Neural progenitor cell (in vitro differentiated cells): Measurements from ENCODE around the gene VRK2.

Source experiments
- EZH2 ChIP-seq: fragments of 200-600 bp; sonication (generic); IDR thresholded peaks from 2 replicates; pipeline ENCODE4 v1.6.1; 2017; ENCODE audit warnings: antibody characterized with exemption, mild to moderate bottlenecking, moderate library complexity
- TF ChIP-seq, protein P1 (sequence below): fragments of 200-600 bp; sonication (generic); IDR thresholded peaks from 2 replicates; pipeline ENCODE4 v1.5.1; 2017; ENCODE audit warnings: antibody characterized with exemption, mild to moderate bottlenecking

DNA sequence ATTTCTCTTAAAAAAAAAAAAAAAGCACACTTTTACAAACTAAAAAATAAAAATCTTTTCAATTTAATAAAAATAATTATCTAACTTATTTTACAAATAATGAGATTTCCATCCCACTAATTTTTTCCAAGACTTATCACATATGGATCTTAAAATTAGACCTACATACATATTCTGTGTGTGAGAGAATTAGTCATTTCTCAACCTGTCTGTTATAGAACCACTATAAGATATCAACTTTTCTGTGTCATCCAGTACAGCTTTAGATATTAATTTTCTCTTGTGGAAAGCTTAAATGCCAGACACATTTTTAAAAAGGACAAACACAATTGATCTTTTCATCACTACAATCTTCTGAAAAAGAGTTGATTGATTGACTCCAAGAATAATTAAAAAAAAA, 156.4 kb downstream of the VRK2 start:
- TF ChIP-seq, protein P1, sequence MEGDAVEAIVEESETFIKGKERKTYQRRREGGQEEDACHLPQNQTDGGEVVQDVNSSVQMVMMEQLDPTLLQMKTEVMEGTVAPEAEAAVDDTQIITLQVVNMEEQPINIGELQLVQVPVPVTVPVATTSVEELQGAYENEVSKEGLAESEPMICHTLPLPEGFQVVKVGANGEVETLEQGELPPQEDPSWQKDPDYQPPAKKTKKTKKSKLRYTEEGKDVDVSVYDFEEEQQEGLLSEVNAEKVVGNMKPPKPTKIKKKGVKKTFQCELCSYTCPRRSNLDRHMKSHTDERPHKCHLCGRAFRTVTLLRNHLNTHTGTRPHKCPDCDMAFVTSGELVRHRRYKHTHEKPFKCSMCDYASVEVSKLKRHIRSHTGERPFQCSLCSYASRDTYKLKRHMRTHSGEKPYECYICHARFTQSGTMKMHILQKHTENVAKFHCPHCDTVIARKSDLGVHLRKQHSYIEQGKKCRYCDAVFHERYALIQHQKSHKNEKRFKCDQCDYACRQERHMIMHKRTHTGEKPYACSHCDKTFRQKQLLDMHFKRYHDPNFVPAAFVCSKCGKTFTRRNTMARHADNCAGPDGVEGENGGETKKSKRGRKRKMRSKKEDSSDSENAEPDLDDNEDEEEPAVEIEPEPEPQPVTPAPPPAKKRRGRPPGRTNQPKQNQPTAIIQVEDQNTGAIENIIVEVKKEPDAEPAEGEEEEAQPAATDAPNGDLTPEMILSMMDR = no peak
- TF ChIP-seq EZH2 = no peak
